HG02588 (cell line): ENCODE data around the gene DMBT1.

Source experiments
- ATAC-seq: cut with Tn5 transposase; IDR thresholded peaks from one replicate; pipeline ENCODE4 v1.9.1; 2021; ENCODE audit warnings: mild to moderate bottlenecking, moderate library complexity; ENCODE audit not compliant: unreplicated experiment

Gene DMBT1

GRCh38 chr10:122548407-122549085 lies 12.0 kb upstream of the DMBT1 start:
- no peak for ATAC-seq

DNA sequence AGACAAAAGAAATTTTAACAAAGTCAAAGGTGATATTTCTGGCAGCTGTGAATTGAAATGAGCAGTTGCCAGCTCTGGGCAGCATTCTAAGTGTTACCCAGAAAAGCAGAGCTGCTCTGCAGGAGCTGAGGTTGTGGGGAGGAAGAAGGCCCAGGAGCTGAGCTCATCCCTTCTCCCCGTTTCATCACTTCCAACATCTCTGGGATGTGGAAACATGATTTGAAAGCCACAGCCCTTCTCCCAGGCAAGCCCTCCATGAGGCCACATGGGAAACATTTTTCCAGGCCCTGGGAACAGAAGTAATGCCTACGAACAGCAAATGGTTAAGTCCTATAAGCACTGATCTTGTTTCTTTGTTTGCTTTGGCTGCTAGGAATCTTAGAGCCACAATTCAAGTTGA lies 10.9 kb upstream of the DMBT1 start:
- ATAC-seq = no peak

GRCh38 chr10:122550427-122550826 lies 10.1 kb upstream of the DMBT1 start:
- no peak for ATAC-seq

DNA sequence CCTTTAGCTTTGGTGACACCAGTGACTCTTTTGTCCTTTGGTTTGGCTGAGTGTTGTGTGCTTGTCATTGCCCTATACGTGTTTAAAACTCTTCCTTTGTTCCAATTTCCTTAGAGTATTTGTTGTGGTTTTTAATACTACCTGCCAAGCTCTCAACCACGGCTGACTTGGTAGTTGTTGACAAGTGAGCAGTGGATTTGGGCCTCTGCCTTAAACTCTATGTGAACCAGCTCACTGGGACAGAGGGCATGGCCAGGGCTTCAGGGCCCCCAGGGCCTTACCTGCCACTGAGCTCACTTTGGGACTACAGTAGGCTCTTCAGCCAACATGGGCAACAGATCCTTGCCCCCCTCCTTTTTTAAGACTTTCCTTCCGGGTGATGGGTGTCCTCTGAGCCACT lies 9.6 kb upstream of the DMBT1 start:
- ATAC-seq = no peak

DNA sequence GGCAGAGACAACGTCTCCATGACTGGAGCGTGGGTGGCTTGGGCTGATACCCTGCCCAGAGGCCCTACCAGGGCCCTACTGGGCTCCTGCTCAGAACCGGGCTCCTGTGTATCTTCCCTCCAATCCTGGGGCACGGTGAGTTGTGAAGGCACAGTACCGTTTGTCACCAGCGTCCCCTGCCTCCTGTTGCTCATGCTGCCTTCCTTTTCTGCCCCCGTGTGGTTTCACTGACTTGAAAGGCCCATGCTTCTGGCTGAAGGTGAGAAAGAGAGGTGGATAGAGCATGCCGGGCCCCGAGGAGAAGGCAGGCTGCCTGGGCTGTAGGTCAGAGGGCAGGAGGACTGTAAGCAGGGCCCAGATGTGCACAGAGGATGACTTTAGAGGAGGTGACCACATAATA lies 9.1 kb upstream of the DMBT1 start:
- ATAC-seq = no peak

- no peak for ATAC-seq
Measured at GRCh38 chr10:122553341-122553740, 7.2 kb upstream of the DMBT1 start.

DNA sequence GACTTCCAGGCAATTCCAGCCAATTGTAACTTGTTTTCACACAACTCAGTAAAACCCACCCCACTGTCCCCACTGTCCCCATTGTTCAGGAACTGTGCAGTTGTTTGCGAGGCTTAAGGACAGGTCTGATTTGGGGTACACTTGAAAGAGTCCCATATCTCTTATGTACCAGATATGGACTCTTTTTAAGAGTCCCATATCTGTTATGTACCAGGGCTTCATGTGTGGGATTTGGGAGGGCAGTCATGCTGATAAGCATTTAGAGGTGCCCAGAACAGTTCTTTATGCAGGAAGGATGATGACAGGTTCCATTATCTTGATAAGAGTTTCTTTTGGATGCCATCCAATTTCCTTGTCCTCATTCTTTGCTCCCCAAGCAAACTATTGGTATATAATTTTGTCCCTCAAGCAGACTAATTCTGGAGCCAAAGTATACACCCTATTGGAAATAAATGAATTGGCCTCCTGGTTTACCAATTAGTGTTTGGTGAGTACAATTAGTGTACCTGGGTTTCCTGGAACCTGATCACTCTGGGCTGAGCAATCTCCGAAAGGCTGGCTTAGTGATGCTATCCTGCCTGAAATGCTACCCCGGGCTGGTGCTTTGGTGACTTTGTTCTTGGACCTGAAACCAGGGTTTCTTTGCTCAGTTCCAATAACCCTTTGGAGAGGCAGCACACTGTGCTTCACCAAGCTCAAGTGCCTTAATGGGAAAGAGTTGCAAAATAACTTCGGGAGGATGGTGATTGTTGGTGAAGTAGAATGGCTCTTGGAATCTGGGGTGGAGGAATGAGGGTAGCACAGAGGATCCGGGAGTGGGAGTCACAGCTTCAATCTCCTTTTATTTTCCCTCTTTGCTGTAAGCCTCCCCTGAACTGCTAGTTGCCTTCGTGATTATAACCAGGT lies 6.2 kb upstream of the DMBT1 start:
- no peak for ATAC-seq

DNA sequence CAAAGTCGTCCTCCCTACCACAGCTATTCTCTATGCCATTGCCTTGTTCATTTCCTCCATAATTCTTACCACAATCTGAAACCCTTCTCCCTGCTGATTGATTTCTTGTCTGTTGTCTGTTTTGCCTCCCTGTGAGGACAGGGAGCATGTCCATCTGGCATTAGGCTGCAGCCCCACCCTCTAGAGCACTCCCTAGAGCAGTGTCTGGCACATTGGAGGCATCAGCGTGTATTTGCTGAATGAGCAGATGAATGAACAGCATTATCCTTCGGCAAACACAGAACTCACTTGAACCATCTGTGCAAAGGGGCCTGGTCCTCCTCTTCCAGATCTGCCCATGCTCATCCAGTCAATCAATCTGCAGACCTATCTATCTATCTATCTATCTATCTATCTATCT lies 5.1 kb upstream of the DMBT1 start:
- ATAC-seq = no peak

DNA sequence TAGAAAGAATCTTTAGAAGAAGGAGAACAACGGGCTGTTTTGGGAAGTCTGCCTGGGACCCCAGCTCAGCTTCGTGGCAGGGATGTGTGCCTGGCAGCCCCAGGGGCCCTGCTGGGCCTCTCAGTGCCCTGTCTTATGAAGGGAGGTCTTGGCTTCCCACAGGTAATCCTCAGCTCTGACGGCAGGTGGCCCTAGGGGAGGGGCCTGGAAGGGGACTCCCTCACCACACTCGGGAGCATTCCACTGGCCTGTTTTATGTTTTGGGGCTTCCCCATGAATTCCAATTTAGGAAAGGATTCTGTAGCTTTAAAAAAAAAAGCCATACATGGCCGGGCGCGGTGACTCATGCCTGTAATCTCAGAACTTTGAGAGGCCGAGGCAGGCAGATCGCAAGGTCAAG lies 3.0 kb upstream of the DMBT1 start:
- ATAC-seq = no peak

DNA sequence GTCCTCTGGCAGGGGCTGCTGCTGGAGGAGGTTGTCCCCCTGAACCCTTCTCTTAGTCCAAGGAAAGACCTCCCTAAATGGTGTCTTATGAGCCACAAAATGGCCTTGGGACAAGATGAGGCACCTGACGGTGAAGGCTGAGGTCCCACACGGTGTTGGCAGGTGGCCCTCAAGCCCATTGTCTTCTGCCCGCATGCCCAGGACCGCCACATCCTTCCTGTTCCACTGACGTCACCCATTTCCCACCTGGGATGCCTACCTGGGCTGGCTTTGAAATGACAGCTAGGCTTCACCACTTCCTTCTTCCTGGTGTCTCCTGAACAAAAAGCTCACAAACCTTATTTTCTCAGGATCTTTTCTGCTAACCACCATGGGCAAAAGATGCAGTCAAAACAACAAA lies 2.1 kb upstream of the DMBT1 start:
- ATAC-seq = no peak

GRCh38 chr10:122559228-122559627 lies 1.3 kb upstream of the DMBT1 start:
- ATAC-seq = no peak

DNA sequence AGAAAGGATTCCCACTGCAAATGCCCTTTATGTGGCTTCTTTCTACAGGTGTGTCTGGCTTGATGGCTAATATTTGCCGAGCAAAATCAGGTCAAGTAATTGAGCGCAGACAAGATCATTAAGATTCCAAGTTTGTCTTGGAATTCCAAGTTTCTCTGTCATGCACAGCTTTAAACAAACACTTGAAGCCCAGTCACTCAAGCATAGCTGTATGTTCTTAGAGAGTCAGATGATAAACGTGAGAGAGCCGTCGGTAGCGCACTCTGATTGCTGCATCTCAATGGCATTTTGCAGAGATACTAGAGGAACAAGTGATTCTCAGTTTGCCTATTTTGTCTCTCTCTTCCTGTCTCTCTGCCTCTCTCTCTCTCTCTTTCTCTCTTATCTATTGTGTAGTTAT lies 658 bp downstream of the DMBT1 start:
- no peak for ATAC-seq

GRCh38 chr10:122561792-122562191 lies 1.2 kb downstream of the DMBT1 start:
- ATAC-seq = no peak

GRCh38 chr10:122564980-122565379 lies 4.4 kb downstream of the DMBT1 start:
- ATAC-seq = no peak

GRCh38 chr10:122565766-122566206 lies 5.2 kb downstream of the DMBT1 start:
- no peak for ATAC-seq

- ATAC-seq = no peak
Measured at GRCh38 chr10:122566632-122567031, 6.1 kb downstream of the DMBT1 start.

DNA sequence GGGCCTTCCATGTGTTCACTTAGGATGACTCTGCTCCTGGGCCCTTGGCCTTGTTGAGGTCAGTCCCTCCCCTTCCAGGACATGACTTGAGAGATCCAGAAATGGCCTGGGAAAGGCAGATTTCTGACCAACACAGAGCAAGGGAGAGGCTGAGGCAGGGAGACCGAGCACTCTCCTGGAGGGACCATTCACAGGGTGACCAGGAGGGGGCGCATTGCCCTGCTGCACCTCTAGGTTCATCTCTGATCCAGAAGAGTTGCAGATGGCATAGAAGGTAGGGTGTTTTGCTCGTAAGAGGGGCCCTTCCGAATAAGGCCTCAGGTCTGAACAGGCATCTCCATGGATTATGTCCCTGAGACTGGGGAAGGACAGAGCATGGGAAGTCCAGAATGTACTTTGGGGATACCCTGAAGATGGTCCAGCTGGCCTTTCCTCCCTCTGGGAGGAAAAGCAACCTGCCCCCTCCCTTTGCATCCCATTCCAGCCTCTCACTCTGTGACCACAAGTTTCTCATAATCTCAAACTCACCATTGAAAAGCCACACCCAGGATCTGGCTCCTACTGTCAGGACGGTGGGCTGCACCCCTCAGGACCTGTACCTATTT lies 6.6 kb downstream of the DMBT1 start:
- ATAC-seq = no peak

DNA sequence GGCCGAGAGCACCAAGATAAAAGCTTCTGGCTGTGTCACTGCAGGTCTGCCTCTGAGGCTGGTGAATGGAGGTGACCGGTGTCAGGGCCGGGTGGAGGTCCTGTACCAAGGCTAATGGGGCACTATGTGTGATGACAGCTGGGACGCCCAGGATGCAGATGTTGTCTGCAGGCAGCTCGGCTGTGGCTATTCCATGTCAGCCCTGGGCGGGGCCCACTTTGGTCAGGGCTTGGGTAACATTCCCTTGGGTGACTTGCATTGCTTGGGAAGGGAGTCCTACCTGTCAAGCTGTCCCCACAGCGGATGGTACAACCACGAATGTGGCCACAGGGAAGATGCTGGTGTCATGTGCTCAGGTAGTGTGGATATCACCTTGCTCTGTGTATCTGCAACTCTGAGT lies 8.0 kb downstream of the DMBT1 start:
- ATAC-seq = no peak

GRCh38 chr10:122570920-122571319 lies 10.4 kb downstream of the DMBT1 start:
- no peak for ATAC-seq

DNA sequence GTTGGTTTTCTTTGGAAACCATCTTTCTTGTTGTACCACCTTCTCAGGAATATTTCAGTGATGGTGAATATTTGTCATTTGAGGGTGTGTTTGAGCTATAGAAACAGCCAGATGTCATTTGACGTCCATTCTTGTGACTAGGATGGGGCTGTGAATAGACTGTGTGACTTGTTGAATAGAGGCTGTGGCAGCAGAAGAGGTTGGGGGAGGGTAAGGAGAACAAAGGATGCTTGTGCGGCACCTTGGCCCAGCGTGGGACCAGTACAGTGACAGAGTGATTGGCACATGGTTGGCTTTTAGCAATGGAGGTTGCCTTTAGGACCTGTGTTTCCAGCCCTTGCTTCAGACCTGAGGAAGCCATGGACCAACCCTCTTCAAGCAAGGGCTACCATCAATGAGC lies 11.3 kb downstream of the DMBT1 start:
- no peak for ATAC-seq

- no peak for ATAC-seq
Measured at GRCh38 chr10:122575776-122576175, 15.2 kb downstream of the DMBT1 start.

GRCh38 chr10:122576291-122576690 lies 15.7 kb downstream of the DMBT1 start:
- no peak for ATAC-seq
